ENCODE data around the gene VIPAS39.

- TF ChIP-seq POLR2A (IDR thresholded peaks at IDR 0.05; ENCODE audit: extremely low read depth, insufficient read length) = no peak
- TF ChIP-seq CTCF (IDR thresholded peaks at IDR 0.05; ENCODE audit: low read depth, low read length) = no peak
- no peak for TF ChIP-seq MYC (IDR thresholded peaks at IDR 0.05; ENCODE audit: low read depth, low read length)
- TF ChIP-seq MAX (IDR thresholded peaks at IDR 0.05; ENCODE audit: low read depth, low read length) = no peak
Measured at GRCh38 chr14:77455966-77456640, 1.3 kb downstream of the VIPAS39 start.
